Measurements from ENCODE around the gene YWHAE.

GRCh38 chr17:1347589-1348323, 52.3 kb downstream of the YWHAE start:
- no peak for TF ChIP-seq EZH2 (IDR thresholded peaks at IDR 0.05; ENCODE audit: low read length, missing control alignments)
- no peak for TF ChIP-seq CTCF (conservative IDR thresholded peaks at IDR 0.05 in 1 of 2, IDR thresholded peaks at IDR 0.05 in 1 of 2; ENCODE audit: low read depth in 1 of 2, low read length in 2 of 2)
